NCI-H510A treated with DMSO at 0.1 percent for 48 hours (cell line): ENCODE results near the gene PCDHGB5.

ENCODE experiments used
- DNase-seq: peaks from one replicate; lab custom pipeline; 2025; lab: John Stamatoyannopoulos, UW

Gene PCDHGB5

GRCh38 chr5:141441571-141442170 is 43.9 kb downstream of the PCDHGB5 start:
- DNase-seq, result no peak
